ENCODE measurements around the gene TSACC. TPM values are rescaled to one million over a fixed set of nuclear protein-coding genes. Genes with fewer than 3 reads are reported as not detected.
A peak's percentile ranks its signal among the peaks of the same experiment; 100 is the strongest.

Gene TSACC
- total RNA-seq, 4 donors from 2014 or later = not detected

- Histone ChIP-seq H3K4me1 (peaks cover 0 to 8% (median 4%) of the 10 kb centered on the region in 3 donors), H3K9me3 (no peaks in the 10 kb centered on the region), H3K4me3 (no peak overlapping the region), H3K27ac (no peak overlapping the region), H3K27me3 (peaks cover 0 to 46% (median 8%) of the 10 kb centered on the region in 4 donors), H3K36me3 (no peaks in the 10 kb centered on the region)
- intact Hi-C loops (cut with DNase I) = no loop called here
- no peak for DNase-seq
- WGBS, 2 donors = 91 to 97% methylated on average over 2 of the region's 2 CpGs
- TF ChIP-seq, protein P1, sequence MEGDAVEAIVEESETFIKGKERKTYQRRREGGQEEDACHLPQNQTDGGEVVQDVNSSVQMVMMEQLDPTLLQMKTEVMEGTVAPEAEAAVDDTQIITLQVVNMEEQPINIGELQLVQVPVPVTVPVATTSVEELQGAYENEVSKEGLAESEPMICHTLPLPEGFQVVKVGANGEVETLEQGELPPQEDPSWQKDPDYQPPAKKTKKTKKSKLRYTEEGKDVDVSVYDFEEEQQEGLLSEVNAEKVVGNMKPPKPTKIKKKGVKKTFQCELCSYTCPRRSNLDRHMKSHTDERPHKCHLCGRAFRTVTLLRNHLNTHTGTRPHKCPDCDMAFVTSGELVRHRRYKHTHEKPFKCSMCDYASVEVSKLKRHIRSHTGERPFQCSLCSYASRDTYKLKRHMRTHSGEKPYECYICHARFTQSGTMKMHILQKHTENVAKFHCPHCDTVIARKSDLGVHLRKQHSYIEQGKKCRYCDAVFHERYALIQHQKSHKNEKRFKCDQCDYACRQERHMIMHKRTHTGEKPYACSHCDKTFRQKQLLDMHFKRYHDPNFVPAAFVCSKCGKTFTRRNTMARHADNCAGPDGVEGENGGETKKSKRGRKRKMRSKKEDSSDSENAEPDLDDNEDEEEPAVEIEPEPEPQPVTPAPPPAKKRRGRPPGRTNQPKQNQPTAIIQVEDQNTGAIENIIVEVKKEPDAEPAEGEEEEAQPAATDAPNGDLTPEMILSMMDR (IDR thresholded peaks at IDR 0.05) = no peak
- no peak for TF ChIP-seq POLR2A (IDR thresholded peaks at IDR 0.05)
Observed at GRCh38 chr1:156357977-156358376, 19.7 kb downstream of the TSACC start.

GRCh38 chr1:156358641-156359040 is 20.3 kb downstream of the TSACC start:
- peaks cover 0 to 8% (median 4%) of the 10 kb centered on the region in 3 donors for H3K4me1 ChIP-seq
- WGBS, 2 donors = 90 to 100% methylated on average over 1 of the region's 1 CpG
- peaks cover 0 to 53% (median 8%) of the 10 kb centered on the region in 4 donors for H3K27me3 ChIP-seq
- no peak for TF ChIP-seq POLR2A (IDR thresholded peaks at IDR 0.05)
- TF ChIP-seq, protein P1 (IDR thresholded peaks at IDR 0.05) = no peak
- H3K4me3 ChIP-seq = no peak overlapping the region
- H3K27ac ChIP-seq = no peak overlapping the region
- no peak for DNase-seq
- H3K36me3 ChIP-seq = no peaks in the 10 kb centered on the region
- no peaks in the 10 kb centered on the region for H3K9me3 ChIP-seq
- intact Hi-C loops (cut with DNase I) = no loop called here

- Histone ChIP-seq H3K36me3 (no peaks in the 10 kb centered on the region), H3K27ac (no peak overlapping the region), H3K27me3 (peaks cover 0 to 58% (median 8%) of the 10 kb centered on the region in 4 donors), H3K4me3 (no peak overlapping the region), H3K9me3 (no peaks in the 10 kb centered on the region), H3K4me1 (peaks cover 0 to 8% (median 4%) of the 10 kb centered on the region in 3 donors)
- intact Hi-C loops (cut with DNase I) = no loop called here
- no peak for DNase-seq
- WGBS, 2 donors = 89 to 92% methylated on average over 3 of the region's 3 CpGs
- TF ChIP-seq POLR2A (IDR thresholded peaks at IDR 0.05) = no peak
- TF ChIP-seq, protein P1 (IDR thresholded peaks at IDR 0.05) = no peak
Observed at GRCh38 chr1:156359249-156359648, 20.9 kb downstream of the TSACC start.

DNA sequence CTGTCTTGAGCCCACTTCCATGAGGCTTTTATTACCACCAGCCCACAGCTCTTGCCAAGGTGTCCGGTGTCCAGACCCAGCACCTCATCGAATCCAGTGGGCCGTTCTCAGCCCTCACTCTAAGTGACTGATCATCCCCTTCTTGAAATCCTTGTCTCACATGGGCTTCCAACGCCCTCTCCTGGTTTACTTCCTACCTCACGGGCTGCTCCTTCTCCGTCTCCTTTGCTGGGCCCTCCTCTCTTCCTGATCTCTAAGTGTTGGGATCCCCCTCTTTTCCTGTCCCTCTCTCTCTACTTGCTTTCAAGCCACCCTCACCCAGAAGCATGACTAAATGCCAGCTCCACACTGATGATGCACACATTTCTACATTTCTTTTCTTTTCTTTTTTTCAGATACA is 21.6 kb downstream of the TSACC start:
- Histone ChIP-seq H3K9me3 (no peaks in the 10 kb centered on the region), H3K4me1 (peaks cover 0 to 8% (median 4%) of the 10 kb centered on the region in 3 donors), H3K36me3 (no peaks in the 10 kb centered on the region), H3K27me3 (peaks cover 0 to 62% (median 8%) of the 10 kb centered on the region in 4 donors), H3K27ac (no peak overlapping the region), H3K4me3 (no peak overlapping the region)
- 47 to 50% methylated on average over 6 of the region's 6 CpGs for WGBS, 2 donors
- no peak for DNase-seq
- intact Hi-C loops (cut with DNase I) = no loop called here
- TF ChIP-seq POLR2A (IDR thresholded peaks at IDR 0.05) = no peak
- TF ChIP-seq, protein P1 (IDR thresholded peaks at IDR 0.05) = peak in 1 of 6 experiments; percentile 4

GRCh38 chr1:156360534-156360933 is 22.2 kb downstream of the TSACC start:
- H3K4me3 ChIP-seq = no peak overlapping the region
- 88 to 90% methylated on average over 10 to 11 of the region's 11 CpGs for WGBS, 2 donors
- DNase-seq = no peak
- no peaks in the 10 kb centered on the region for H3K9me3 ChIP-seq
- intact Hi-C loops (cut with DNase I) = no loop called here
- H3K27me3 ChIP-seq = peaks cover 0 to 59% (median 8%) of the 10 kb centered on the region in 4 donors
- no peaks in the 10 kb centered on the region for H3K36me3 ChIP-seq
- TF ChIP-seq POLR2A (IDR thresholded peaks at IDR 0.05) = no peak
- TF ChIP-seq, protein P1 (IDR thresholded peaks at IDR 0.05) = no peak
- peaks cover 0 to 8% (median 4%) of the 10 kb centered on the region in 3 donors for H3K4me1 ChIP-seq
- no peak overlapping the region for H3K27ac ChIP-seq
